Brain pericyte (primary cell): ENCODE data around the gene ZNF628.
"Not testable (repeated sequence)": the region's sequence is repeated elsewhere in the genome, so short reads cannot be mapped to it uniquely, and the experiment has no call there.

Experiments used
- DNase-seq: peaks from one replicate; pipeline ENCODE4 v3.0.0-alpha.2; 2012; ENCODE audit warnings: low read depth, low spot score

Gene ZNF628

DNA sequence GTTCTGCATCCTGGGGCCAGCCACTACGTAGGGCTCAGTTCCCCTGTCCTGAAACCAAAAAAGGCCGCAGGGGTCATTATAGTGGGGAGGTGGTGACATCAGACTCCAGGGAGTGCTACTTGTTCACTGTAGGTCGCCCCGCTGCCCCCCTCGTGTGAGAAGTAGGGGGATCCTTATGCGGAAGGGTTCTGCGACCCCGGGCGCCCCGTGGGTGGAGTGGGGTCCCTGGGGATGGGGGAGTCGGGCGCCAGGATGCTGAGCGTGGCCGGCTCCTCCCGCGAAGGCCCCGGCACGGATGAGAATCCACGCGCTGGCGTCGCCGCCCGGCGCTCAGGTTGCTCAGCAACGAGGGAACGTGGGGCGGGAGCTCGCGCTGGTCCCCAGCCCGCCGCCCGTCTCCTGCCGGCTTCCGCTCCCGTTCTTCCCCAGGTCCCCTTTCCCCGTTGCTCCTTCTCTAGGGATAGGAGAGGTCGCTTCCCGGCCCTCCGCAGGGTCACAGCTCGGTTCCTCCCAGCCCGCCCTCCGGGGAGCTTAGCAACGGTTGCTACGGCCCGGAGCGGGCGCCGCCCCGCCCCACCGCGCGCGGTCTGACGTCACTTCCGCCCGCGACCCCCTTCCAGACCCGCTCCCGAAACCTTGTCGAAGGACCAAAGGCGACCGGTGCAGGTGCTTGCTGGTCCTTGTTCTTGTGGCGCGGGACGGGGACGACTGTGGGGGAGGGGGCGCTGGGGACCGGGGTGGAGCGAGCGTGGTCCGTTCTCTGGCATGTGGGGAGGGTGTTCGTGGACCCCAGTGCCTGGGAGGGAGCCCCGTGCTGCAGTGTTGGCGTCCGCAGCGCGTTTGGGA, 8.4 kb downstream of the ZNF628 start, which contains the start of gene NAT14:
Gene NAT14 (plus strand): TSS at position 596 of the 846 bp plus-strand sequence. CDS start 521 bp downstream, outside the sequence.
- no peak for DNase-seq

DNA sequence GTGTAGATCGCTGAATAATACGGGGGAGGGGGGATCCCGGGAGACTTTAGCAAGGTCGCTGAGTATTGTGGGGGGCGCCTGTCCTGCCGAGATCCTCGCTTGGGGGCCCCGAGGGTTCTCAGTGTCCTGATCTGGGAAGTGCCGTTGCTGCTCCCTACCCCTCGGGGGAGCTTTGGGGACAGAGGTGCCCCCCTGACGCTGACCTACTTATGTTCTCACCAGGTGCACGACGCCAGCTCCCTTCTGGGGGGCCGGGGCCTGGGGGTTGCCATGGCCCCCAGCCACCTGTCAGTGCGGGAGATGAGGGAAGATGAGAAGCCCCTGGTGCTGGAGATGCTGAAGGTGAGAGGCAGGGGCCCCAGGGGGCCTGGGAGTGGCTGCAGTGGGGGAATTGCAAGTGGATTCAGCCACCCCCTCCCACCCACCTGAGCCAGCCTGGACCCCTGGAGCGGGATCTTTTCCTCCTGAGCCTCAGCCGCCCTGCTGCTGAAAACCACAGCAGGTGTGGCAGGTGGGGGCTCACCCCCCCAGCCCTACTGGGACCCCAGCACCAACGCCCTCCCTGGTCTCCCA, 9.1 kb downstream of the ZNF628 start:
- no peak for DNase-seq

DNA sequence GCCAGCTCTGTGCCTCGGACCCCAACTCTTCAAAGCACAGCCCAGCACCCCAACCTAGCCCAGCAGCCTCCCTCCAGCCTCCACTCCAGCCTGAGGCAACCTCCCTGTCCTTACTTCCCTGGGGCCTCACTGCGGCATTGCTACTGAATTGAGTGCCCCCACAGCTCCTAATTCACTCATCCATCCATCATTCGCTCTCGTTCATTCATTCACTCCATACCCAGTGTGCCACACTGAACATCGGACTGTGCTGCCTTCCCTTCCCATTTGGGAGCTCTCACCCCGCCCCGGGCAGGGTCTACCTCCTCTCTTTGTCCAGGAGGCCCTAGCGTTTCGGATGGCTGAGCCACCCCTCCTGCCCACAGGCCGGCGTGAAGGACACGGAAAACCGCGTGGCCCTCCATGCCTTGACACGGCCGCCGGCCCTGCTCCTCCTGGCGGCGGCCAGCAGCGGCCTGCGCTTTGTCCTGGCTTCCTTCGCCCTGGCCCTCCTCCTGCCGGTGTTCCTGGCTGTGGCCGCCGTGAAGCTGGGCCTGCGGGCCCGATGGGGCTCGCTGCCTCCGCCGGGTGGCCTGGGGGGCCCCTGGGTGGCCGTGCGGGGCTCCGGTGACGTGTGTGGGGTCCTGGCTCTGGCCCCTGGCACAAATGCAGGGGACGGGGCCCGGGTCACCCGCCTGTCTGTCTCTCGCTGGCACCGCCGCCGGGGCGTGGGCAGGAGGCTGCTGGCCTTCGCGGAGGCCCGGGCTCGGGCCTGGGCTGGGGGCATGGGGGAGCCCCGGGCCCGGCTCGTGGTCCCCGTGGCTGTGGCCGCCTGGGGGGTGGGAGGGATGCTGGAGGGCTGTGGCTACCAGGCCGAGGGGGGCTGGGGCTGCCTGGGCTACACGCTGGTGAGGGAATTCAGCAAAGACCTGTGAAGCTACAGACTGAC, 9.9 kb downstream of the ZNF628 start:
- no peak for DNase-seq

DNA sequence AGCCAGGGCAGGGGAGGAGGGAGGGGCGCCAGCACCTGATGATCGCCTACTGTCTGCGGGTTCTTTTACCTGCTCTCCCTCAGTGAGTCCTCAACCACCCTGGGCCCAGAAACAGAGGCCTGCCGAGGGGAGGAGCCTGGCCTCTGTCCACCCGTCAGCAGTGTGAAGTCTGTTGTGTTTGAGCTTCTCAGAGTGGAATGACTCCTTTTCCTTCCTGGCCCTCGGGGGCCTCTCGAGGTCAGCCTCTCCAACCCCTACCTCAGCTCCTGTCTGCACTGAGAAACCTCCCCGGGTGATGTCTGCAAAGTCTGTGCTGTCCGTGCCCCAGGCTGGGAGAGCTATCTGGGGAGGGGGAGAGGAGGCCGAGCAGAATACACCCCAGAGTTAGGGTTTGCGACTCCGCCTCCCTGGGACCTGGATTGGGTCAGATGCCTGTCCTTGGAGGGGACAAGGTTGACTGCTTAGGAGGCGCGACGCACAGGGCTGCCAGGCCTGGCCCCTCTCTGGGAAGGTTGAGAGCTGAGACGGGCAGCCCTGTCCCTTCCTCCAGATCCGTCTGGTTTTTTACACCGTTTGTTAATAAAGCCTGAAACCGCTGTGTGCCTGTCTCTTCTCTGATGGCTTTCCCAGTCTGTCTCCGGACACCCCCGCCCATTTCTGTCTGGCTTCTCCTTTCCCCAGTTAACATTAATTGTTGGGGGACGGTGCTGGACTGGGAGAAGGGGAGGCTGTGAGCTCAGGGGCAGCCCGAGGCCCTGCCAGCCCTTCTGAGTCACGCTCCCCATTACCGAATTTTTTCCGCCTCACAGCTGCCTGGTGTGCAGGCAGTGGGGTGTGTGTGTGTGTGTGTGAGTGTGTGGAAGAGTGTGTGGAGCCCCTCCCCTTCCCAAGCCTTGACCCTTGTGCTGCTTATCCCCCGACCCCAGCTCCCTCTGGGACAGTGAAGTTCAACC, 10.8 kb downstream of the ZNF628 start:
- DNase-seq: peak; percentile 63

DNA sequence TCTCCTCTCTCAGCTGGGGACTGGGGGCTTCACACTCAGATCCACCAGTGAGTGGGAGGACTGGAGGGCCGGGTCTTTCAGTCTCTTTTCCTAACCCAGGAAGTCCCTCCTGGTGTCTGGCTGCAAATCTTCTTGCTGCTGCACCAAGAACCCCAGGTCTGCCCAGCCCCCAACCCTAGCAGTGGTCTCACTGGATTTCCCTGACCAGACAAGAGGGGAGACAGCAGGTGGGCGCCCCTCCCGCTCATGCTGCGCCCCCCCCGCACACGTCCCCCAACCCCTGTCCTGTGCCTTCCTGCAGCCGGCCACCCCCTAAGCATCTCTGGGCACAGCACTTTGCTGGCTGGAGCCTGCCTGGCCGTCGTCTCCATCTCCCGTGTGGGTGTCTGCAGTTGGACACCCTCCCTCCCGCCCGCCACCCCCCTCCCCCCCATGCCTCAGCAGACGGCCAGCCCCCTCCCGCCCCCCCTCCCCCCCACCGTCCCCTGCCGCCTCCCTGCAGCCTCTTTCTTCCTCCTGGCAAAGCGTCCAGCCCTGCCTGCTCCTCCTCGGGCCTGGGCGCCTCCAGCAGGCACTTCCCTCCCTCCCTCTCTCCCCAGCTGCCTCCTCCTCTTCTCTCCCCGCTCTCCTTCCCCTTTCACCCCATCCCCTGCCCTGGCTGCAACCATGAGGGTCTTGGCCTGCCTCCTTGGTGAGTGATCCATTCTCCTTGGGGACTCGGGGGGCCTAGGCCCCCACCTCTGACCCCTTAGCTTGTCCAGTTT, 11.7 kb downstream of the ZNF628 start, which contains the start of gene SSC5D:
Gene SSC5D (plus strand): TSS at position 513 of the 764 bp plus-strand sequence. CDS start 154 bp downstream, at position 667.
- no peak for DNase-seq

DNA sequence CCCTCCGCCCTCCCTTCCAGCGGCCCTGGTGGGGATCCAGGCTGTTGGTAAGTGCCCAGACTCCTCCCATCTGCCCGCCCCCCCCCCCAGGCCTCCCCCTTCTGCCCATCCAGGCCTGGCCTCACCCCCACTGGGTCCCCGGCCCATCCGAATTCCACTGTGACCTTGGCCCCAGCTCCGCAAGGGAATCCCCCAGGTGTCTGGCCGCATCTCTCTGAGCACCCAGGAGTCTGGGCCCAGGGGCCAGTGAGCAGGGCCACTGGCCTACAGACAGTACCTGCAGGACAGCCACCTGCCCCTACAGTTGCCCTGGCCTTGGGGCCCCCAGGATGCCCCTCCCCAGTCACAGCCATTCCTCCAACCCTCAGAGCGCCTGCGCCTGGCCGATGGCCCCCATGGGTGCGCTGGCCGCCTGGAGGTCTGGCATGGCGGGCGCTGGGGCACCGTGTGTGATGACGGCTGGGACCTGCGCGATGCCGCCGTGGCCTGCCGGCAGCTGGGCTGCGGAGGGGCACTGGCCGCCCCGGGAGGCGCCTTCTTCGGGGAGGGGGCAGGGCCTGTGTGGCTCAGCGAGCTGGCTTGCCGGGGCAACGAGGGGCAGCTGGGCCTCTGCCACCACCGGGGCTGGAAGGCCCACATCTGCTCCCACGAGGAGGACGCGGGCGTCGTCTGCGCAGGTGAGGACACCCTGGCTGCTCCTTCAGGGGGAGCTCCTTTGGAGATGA, 12.7 kb downstream of the ZNF628 start:
- no peak for DNase-seq

DNA sequence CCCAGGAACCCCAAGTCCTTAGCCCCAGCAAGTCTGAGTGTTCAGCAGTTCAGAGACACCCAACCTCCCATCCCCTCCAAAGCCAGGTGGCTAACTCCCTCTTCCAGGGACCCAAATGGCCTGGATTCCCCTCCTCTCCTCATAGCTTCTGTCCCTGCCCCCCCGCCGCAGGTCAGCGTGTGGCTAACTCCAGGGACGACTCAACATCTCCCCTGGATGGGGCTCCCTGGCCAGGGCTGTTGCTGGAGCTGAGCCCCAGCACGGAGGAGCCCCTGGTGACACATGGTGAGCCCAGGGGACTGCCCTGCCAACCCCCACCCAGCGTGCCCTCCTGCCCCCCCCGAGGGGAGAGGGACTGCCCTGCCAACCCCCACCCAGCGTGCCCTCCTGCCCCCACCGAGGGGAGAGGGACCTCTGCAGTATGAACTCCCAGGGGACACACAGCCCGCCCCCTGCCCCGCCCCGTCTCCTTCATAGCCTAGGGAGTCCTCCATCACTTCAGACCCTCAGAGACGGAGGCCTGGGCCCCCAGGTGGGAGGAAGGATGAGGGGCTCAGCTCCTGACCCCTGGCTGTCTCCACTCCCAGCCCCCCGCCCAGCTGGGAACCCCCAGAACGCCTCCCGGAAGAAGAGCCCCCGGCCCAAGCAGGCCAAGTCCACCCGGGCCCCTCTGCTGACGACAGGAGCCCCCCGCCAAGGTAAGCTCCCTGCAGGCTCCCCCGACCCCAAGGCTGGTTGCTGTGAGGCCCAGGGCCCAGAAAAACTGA, 13.5 kb downstream of the ZNF628 start:
- DNase-seq: no peak

DNA sequence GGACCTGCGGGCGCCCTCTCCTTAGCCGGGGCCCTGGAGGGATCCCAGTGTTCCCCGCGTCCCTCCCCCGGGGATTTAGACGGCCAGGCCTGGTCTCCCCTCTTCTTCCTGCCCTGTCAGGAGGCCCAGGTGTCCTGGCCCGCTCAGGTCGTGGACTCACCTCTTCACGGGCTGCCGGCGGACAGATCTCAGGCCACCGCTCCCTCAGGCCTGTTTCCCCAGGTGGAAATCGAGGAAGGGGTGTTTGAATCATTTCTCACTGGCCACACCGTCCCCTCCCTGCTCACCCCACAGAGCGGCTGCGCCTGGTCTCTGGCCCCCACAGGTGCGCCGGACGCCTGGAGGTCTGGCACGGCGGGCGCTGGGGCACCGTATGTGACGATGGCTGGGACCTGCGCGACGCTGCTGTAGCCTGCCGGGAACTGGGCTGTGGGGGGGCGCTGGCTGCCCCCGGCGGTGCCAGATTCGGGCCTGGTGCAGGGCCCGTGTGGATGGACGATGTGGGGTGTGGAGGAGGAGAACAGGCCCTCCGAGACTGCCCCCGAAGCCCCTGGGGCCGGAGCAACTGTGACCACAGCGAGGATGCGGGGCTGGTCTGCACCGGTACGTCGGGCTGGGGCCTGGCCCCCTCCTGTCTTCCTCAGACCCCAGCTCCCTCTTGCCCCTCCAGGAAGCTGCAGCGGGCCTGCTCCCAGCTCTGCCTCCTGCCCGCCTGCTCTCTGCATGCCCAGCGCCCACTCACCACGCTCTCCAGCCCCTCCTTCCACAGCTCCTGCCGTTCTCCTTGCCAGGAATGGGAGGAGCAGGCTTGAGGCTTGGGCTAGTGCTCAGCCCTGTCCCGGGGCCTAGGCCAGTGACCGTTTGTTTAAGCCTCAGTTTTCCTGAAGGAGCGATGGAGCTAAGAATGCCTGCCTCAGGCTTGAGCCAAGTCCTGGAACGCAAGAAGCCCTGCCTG, 14.3 kb downstream of the ZNF628 start:
- DNase-seq: no peak

DNA sequence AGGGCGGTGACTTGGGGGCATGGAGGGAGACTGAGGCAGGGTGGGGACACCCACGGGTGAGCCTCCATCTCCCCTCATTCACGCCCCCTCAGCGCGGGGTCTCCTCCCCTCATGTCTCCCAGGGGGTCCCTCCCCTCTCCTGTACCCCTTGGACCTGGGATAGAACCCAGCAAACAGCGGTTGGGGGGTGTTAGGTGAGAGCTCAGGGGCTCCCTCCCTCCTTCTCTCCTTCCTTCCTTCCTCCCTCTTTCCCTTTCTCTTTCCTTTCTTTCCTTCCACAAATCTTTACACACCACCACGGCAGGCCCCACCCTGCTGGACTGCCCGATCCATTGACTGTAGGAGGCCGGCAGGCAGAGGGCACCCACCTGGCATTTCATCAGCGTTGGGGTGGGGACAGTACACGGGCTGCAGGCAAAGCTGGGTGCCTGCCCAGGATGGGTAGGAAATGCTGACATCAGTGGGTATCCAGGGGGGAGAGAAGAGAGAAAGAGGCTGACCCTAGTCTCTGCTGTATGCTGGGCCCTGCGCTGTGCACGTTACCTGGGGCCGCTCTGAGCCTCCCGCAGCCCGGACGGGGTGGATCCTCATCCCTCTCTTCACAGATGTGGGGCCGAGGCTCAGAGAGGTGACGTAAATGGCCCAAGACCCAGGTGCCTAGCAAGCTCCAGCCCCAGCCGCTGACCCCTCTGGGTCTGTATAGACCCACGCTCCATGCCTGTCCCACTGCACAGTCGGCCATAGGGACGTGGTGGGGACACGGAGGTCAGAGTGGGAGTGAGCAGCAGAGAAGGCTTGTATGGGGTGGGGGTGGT, 15.3 kb downstream of the ZNF628 start:
- no peak for DNase-seq

DNA sequence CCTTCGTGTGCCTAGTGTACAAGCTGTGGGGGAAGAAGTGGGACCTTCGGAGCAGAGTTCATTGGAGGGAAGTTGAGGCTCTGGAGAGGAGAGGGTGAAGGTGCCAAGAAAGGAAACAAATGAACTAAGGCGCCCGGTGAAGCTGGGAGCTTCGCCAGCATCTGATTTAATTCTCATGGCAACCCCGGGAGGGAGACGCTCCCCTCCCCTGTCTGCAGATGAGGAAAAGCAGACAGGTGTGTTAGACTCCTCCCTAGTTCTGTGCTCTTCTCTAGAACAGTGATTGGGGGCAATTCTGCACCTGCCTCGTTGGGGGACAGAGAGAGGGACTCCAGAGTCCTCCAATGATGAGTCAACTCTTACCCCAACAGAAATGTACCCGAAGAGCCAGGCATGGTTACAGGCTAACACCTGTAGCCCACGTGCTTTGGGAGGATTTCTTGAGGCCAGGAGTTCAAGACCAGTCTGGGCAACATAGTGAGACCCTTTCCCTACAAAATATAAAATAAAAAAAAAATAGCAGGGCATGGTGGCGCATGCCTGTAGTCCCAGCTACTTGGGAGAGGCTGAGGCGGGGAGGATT, 16.0 kb downstream of the ZNF628 start:
- no peak for DNase-seq

DNA sequence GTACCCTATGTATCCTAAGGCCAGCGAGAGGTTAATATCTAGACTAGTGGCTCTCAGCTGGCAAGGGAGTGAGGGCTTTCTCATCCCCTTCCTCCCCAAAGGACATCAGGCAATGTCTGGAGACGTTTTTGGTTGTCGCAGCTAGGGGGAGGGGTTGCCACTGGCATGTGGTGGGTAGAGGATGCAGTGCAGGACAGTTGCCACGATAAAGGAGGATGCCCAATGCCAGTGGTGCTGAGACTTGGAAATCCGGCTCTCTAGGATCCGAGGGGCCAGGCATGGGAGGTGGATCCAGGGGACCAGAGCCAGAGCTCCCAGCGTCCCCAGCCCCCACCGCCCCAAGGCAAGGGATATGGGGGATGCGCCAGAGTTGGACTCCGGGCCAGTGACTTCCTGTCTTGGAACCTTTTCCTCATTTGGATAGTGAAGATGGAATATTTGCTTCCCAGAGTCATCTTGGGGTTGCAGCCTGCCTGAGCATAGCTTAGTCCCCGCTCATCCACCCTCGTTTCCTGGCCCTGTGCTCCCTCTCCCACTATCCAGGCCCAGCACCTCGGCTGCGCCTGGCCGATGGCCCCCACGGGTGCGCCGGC, 16.7 kb downstream of the ZNF628 start:
- no peak for DNase-seq

DNA sequence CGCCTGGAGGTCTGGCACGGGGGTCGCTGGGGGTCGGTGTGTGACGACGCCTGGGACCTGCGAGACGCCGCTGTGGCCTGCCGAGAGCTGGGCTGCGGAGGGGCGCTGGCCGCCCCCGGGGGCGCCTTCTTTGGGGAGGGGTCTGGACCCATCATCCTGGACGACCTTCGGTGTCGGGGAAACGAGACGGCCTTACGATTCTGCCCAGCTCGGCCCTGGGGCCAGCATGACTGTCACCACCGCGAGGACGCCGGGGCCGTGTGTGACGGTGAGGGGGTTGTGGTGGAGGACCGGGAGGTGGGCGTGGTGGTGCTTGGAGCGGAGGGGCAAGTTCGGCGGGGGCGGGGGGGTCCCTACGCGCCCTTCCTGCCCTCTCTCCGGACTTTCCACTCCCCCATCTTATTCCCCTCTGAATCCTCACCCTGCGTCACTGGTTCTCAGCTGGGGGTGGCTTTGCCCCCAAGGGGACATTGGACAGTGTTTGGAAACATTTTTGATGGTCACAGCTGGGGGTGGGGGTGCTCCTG, 17.3 kb downstream of the ZNF628 start:
- no peak for DNase-seq

DNA sequence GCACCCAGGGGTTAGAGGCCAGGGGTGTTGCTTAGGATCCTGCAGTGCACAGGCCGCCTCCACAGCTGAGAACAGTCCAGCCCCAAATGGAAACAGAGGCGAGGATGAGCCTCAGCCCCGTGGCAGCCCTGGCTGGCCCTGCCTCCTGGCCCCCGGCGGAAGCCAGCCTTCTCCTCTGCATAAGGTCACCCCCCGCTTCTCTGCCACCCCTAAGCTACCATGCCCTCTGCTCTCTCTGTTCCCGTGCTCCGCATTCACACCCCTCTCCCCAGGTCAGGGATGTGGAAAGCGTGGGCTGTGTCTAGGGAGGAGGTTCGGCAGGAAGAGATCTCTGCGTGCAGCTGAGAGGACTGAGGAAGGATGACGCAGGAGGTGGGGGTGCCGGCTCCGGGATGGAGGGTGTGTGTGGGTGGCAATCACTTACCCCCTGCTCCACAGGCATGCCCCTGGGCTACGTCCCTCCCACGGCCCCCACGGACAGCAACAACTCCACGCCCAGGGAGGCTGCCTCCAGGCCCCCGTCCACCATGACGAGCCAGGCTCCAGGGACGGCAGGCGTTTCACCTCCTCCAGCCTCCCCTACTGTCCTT, 17.9 kb downstream of the ZNF628 start:
- DNase-seq: no peak

DNA sequence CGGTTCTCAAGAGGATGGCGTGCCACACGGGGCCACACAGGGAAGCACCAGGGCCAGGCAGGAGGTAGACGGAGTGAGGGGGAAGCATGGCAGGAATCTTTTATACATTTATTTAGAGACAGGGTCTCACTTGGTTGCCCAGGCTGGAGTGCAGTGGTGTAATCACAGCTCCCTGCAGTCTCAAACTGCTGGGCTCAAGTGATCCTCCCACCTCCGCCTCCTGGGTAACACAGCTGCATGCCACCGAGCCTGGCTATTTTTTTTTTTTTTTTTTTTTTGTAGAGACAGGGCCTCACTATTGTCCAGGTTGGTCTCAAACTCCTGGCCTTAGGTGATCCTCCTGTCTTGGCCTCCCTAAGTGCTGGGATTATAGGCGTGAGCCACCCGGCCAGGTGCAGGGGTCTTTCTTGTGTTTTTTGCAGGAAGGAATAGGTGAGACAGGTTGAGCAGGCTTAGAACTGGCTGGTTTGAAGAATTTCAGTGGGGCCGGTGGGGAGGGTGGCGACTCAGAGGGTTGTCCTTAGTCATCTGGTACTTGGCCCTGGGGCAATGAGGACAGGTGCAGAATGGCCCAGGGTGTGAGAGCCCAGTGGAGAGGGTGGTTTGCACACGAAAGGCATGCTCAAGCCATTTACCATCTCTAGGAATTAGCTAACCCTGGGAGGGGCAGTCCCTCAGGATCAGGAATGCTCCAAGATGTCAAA, 19.4 kb downstream of the ZNF628 start:
- DNase-seq: no peak

DNA sequence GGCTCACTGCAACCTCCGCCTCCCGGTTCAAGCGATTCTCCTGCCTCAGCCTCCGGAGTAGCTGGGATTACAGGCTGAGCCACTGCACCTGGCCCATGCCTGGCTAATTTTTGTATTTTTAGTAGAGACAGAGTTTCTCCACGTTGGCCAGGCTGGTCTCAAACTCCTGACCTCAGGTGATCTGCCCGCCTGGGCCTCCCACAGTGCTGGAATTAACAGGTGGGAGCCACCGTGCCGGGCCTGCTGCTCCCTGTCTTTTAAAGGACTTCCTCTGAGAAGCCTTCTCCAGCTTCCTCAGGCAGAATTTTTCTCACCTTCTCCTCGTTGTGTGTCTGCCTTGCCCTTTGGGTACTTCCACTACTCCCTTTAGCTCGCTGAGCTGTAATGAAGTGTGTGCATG, 20.4 kb downstream of the ZNF628 start:
- not testable (repeated sequence) for DNase-seq
